Measurements from ENCODE around the gene PRKAA1.
"Not testable (repeated sequence)": the region's sequence is repeated elsewhere in the genome, so short reads cannot be mapped to it uniquely, and the experiment has no call there.

DNA sequence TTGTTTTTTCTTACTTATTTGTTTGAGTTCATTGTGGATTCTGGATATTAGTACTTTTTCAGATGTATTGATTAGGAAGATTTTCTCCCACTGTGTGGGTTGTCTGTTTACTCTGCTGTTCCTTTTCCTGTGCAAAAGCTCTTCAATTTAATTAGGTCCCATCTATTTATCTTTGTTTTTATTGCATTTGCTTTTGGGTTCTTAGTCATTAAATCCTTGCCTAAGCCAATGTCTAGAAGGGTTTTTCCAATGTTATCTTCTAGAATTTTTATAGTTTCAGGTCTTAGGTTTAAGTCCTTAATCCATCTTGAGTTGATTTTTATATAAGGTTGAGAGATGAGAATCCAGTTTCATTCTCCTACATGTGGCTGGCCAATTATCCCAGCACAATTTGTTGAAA lies 3.8 kb downstream of the PRKAA1 start:
- TF ChIP-seq, protein P1, sequence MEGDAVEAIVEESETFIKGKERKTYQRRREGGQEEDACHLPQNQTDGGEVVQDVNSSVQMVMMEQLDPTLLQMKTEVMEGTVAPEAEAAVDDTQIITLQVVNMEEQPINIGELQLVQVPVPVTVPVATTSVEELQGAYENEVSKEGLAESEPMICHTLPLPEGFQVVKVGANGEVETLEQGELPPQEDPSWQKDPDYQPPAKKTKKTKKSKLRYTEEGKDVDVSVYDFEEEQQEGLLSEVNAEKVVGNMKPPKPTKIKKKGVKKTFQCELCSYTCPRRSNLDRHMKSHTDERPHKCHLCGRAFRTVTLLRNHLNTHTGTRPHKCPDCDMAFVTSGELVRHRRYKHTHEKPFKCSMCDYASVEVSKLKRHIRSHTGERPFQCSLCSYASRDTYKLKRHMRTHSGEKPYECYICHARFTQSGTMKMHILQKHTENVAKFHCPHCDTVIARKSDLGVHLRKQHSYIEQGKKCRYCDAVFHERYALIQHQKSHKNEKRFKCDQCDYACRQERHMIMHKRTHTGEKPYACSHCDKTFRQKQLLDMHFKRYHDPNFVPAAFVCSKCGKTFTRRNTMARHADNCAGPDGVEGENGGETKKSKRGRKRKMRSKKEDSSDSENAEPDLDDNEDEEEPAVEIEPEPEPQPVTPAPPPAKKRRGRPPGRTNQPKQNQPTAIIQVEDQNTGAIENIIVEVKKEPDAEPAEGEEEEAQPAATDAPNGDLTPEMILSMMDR (IDR thresholded peaks at IDR 0.05), result not testable (repeated sequence)
- not testable (repeated sequence) for TF ChIP-seq EZH2 (IDR thresholded peaks at IDR 0.05; ENCODE audit: borderline replicate concordance, insufficient read depth, low read depth, low read length, poor library complexity, severe bottlenecking)
